DMS 273 (cell line): ENCODE data around the gene UBE2D3.

Experiments
- DNase-seq: peaks from one replicate; lab custom pipeline; 2025; ENCODE audit not compliant: unreplicated experiment; lab: John Stamatoyannopoulos, UW

Gene UBE2D3

GRCh38 chr4:102758241-102759160, 68.8 kb downstream of the UBE2D3 start:
- no peak for DNase-seq

- DNase-seq = no peak
These were observed 69.7 kb downstream of the UBE2D3 start for GRCh38 chr4:102757681-102758080.

- DNase-seq = no peak
These were observed 73.3 kb downstream of the UBE2D3 start for GRCh38 chr4:102754044-102754443.

- no peak for DNase-seq
These were observed 75.4 kb downstream of the UBE2D3 start for GRCh38 chr4:102751941-102752340.
